ENCODE data around the gene RALGAPB.
"Not testable (repeated sequence)": the region's sequence is repeated elsewhere in the genome, so short reads cannot be mapped to it uniquely, and the experiment has no call there.

The RALGAPB gene

DNA sequence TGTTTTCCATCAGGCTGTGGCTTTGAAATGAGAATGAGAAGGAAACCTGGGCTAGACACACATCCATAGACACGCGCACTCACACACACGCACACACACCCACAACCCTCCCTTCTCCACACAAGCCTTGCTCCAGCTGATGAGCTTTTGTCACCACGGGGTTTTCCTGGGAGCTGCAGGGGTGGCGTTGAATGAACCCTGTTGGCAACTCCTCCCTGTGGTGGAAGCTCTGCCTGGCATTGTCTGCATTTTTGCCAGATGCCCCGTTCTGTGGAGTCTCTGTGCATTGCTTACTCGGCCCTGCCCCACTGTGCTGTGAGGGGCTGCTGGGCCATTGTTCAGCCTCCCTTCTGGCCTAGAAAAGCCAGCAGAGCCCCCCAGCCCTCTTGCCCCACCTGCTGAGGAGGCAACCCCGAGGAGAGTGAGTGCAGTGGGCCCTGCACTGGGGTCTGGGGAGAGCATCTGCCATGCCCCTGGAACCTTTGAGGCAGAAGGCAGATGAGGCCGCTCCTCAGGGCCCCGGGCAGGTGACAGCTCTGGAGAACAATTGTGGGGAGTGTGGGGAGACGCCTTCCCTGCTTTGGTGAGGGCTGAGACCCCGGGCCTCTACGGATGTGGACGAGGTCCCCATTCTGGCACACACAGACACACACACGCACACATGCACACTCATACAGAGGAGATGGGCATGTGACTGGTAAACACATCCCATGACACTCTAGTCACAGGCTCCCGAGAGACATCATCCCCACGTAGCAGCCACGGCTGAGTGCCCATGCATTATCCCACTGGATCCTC, 118.2 kb downstream of the RALGAPB start:
- Histone ChIP-seq H3K27ac (ENCODE audit: low read length) (no peak overlapping the region), H3K9me3 (ENCODE audit: control insufficient read depth in 1 of 2, low read length in 2 of 2) (no peaks in the 10 kb centered on the region), H3K27me3 (ENCODE audit: low read depth, low read length) (peaks cover 5% of the 10 kb centered on the region), H3K4me3 (ENCODE audit: low read depth in 1 of 2, low read length in 2 of 2) (no peak overlapping the region), H3K4me1 (ENCODE audit: control insufficient read depth in 1 of 2, insufficient read depth in 2 of 2, low read length in 2 of 2) (no peaks in the 10 kb centered on the region), H3K36me3 (ENCODE audit: control insufficient read depth in 1 of 2, insufficient read depth in 2 of 2, low read length in 2 of 2) (no peaks in the 10 kb centered on the region)

DNA sequence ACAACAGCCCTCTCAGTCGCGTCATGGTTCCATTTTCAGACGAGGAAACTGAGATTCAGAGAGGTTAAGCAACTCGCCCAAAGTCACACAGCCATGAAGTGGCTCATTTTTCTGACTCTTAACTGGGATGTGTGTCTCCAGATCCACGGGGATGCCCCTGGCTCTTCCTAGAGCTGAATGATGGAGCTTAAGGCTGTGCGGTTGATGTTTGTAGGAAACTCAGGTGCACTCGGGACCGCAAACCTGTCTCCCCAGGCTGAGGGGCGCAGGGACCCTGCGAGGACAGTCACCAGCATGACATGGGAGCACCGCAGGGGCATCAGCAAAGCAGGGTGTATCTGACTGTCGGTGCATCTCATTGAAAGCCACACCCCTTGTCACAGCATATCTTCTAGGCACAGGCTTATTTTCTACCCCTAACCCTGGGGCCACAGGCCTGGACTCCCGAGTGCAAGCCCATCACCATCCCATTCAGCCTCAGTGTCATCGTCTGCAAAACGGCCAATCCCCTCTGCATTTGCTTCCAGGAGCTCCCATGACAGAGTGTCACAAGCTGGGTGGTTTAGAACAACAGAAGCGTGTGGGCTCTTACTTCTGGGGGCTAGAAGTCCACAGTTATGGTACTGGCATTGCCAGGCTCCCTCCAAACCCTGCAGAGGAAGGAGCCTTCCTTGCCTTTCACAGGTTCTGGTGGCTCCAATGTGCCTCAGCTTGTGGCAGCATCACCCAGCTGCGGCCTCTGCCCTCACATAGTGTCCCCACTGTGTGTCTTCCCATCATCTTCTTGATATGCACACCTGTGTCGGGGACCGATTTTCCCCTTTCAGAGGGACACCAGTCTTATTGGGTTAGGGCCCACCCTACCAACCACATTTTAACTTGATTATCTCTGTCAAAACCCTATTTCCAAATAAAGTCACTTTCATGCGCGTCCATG, 119.1 kb downstream of the RALGAPB start:
- H3K4me3 ChIP-seq (ENCODE audit: low read depth in 1 of 2, low read length in 2 of 2): no peak overlapping the region
- no peak overlapping the region for H3K27ac ChIP-seq (ENCODE audit: low read length)
- no peaks in the 10 kb centered on the region for H3K4me1 ChIP-seq (ENCODE audit: control insufficient read depth in 1 of 2, insufficient read depth in 2 of 2, low read length in 2 of 2)
- no peaks in the 10 kb centered on the region for H3K9me3 ChIP-seq (ENCODE audit: control insufficient read depth in 1 of 2, low read length in 2 of 2)
- H3K36me3 ChIP-seq (ENCODE audit: control insufficient read depth in 1 of 2, insufficient read depth in 2 of 2, low read length in 2 of 2): no peaks in the 10 kb centered on the region
- peaks cover 5% of the 10 kb centered on the region for H3K27me3 ChIP-seq (ENCODE audit: low read depth, low read length)

DNA sequence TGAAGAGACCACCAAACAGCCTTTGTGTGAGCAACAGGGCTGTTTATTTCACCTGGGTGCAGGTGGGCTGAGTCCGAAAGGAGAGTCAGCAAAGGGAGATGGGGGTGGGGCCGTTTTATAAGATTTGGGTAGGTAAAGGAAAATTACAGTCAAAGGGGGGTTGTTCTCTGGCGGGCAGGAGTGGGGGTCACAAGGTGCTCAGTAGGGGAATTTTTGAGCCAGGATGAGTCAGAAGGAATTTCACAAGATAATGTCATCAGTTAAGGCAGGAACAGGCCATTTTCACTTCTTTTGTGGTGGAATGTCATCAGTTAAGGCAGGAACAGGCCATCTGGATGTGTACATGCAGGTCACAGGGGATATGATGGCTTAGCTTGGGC, 119.8 kb downstream of the RALGAPB start:
- H3K9me3 ChIP-seq (ENCODE audit: control insufficient read depth in 1 of 2, low read length in 2 of 2); H3K27ac ChIP-seq (ENCODE audit: low read length); H3K27me3 ChIP-seq (ENCODE audit: low read depth, low read length); H3K4me3 ChIP-seq (ENCODE audit: low read depth in 1 of 2, low read length in 2 of 2); H3K36me3 ChIP-seq (ENCODE audit: control insufficient read depth in 1 of 2, insufficient read depth in 2 of 2, low read length in 2 of 2); H3K4me1 ChIP-seq (ENCODE audit: control insufficient read depth in 1 of 2, insufficient read depth in 2 of 2, low read length in 2 of 2): not testable (repeated sequence)

DNA sequence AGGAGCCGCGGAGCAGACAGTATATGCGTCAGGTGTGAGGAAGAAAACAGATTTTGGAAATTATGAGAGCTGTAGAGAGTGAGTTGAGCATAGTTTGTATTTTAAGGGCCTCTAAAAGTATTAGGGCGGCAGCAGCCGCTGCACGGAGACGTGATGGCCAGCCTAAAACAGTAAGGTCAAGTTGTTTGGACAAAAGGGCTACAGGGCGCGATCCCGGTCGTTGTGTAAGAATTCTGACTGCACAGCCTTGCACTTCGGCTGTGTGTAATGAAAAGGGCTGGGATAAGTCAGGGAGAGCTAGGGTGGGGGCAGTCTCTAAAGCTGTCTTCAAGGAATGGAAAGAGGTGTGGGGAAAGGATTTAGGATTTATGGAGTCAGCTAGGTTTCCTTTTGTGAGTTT, 121.6 kb downstream of the RALGAPB start:
- H3K36me3 ChIP-seq (ENCODE audit: control insufficient read depth in 1 of 2, insufficient read depth in 2 of 2, low read length in 2 of 2); H3K27ac ChIP-seq (ENCODE audit: low read length); H3K9me3 ChIP-seq (ENCODE audit: control insufficient read depth in 1 of 2, low read length in 2 of 2); H3K4me1 ChIP-seq (ENCODE audit: control insufficient read depth in 1 of 2, insufficient read depth in 2 of 2, low read length in 2 of 2); H3K27me3 ChIP-seq (ENCODE audit: low read depth, low read length); H3K4me3 ChIP-seq (ENCODE audit: low read depth in 1 of 2, low read length in 2 of 2): not testable (repeated sequence)

- H3K9me3 ChIP-seq (ENCODE audit: control insufficient read depth in 1 of 2, low read length in 2 of 2); H3K4me3 ChIP-seq (ENCODE audit: low read depth in 1 of 2, low read length in 2 of 2); H3K4me1 ChIP-seq (ENCODE audit: control insufficient read depth in 1 of 2, insufficient read depth in 2 of 2, low read length in 2 of 2); H3K36me3 ChIP-seq (ENCODE audit: control insufficient read depth in 1 of 2, insufficient read depth in 2 of 2, low read length in 2 of 2); H3K27ac ChIP-seq (ENCODE audit: low read length): not testable (repeated sequence)
- H3K27me3 ChIP-seq (ENCODE audit: low read depth, low read length): peaks cover 10% of the 10 kb centered on the region
Measured at GRCh38 chr20:38595886-38596285, 123.2 kb downstream of the RALGAPB start.

GRCh38 chr20:38599410-38599882, 126.8 kb downstream of the RALGAPB start:
- Histone ChIP-seq H3K27me3 (ENCODE audit: low read depth, low read length) (peaks cover 23% of the 10 kb centered on the region), H3K4me1 (ENCODE audit: control insufficient read depth in 1 of 2, insufficient read depth in 2 of 2, low read length in 2 of 2) (peaks cover 0 to 6% of the 10 kb centered on the region in 2 donors), H3K4me3 (ENCODE audit: low read depth in 1 of 2, low read length in 2 of 2) (no peak overlapping the region), H3K27ac (ENCODE audit: low read length) (no peak overlapping the region), H3K9me3 (ENCODE audit: control insufficient read depth in 1 of 2, low read length in 2 of 2) (no peaks in the 10 kb centered on the region), H3K36me3 (ENCODE audit: control insufficient read depth in 1 of 2, insufficient read depth in 2 of 2, low read length in 2 of 2) (no peaks in the 10 kb centered on the region)

- H3K27ac ChIP-seq (ENCODE audit: low read length): no peak overlapping the region
- peaks cover 0 to 6% of the 10 kb centered on the region in 2 donors for H3K4me1 ChIP-seq (ENCODE audit: control insufficient read depth in 1 of 2, insufficient read depth in 2 of 2, low read length in 2 of 2)
- H3K9me3 ChIP-seq (ENCODE audit: control insufficient read depth in 1 of 2, low read length in 2 of 2): no peaks in the 10 kb centered on the region
- H3K27me3 ChIP-seq (ENCODE audit: low read depth, low read length): peaks cover 23% of the 10 kb centered on the region
- H3K36me3 ChIP-seq (ENCODE audit: control insufficient read depth in 1 of 2, insufficient read depth in 2 of 2, low read length in 2 of 2): no peaks in the 10 kb centered on the region
- H3K4me3 ChIP-seq (ENCODE audit: low read depth in 1 of 2, low read length in 2 of 2): no peak overlapping the region
Measured at GRCh38 chr20:38600057-38600456, 127.4 kb downstream of the RALGAPB start.

DNA sequence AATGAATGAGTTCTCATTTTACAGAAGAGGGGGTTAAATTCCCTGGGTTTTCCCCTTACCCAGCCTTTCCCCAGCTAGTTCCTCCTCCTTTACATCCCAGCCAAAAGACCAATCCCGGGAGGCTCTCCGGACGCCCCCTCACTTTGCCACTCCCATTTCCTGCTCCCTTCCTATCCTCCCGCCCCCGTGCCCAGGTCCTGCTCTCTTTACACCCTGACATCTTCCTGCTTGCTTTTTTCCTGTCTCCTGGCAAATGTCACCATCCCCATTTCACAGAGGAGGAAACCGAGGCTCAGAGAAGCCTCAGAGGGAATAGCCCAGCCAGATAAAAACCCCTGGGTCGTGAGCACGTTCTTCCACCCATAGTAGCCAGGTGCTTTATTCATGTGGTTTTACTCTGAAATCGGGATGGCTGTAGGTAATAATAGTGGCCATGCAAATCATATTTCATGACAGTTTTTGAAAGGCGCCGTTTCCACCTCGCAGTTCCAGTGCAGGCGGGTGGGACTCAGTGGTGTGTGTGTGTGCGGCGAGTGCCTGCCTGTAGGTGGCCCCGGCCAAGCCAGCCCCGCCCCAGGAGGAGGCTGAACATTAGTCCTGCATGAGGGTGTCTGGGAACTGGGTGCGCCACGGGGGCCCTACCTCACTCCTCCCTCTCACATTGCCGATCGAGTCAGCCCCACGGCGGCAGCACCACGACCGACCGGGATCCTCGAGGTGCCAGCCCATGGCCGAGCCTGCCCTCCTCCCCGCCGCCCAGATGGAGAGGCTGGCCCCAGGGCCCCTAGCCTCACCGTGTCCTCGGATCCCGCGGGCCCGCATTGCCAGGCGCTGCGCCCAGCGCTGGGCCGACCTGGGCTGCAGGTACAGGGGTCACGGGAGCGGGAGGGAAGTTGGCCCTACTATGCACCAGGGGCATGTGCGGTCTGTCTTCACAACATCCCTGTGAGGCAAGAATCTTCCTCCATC, 128.9 kb downstream of the RALGAPB start, which contains the start of gene ARHGAP40:
TSS of gene ARHGAP40 (plus strand) at position 594 of the 969 bp plus-strand sequence.
- Histone ChIP-seq H3K9me3 (ENCODE audit: control insufficient read depth in 1 of 2, low read length in 2 of 2) (no peaks in the 10 kb centered on the region), H3K36me3 (ENCODE audit: control insufficient read depth in 1 of 2, insufficient read depth in 2 of 2, low read length in 2 of 2) (no peaks in the 10 kb centered on the region), H3K27ac (ENCODE audit: low read length) (no peak within 1 kb of the TSS), H3K4me3 (ENCODE audit: low read depth in 1 of 2, low read length in 2 of 2) (no peak within 1 kb of the TSS), H3K27me3 (ENCODE audit: low read depth, low read length) (peaks cover 23% of the 10 kb centered on the region), H3K4me1 (ENCODE audit: control insufficient read depth in 1 of 2, insufficient read depth in 2 of 2, low read length in 2 of 2) (peaks cover 0 to 6% of the 10 kb centered on the region in 2 donors)

GRCh38 chr20:38602185-38602581, 129.5 kb downstream of the RALGAPB start:
- peaks cover 23% of the 10 kb centered on the region for H3K27me3 ChIP-seq (ENCODE audit: low read depth, low read length)
- no peak overlapping the region for H3K27ac ChIP-seq (ENCODE audit: low read length)
- H3K4me1 ChIP-seq (ENCODE audit: control insufficient read depth in 1 of 2, insufficient read depth in 2 of 2, low read length in 2 of 2): peaks cover 0 to 6% of the 10 kb centered on the region in 2 donors
- no peaks in the 10 kb centered on the region for H3K9me3 ChIP-seq (ENCODE audit: control insufficient read depth in 1 of 2, low read length in 2 of 2)
- H3K4me3 ChIP-seq (ENCODE audit: low read depth in 1 of 2, low read length in 2 of 2): no peak overlapping the region
- H3K36me3 ChIP-seq (ENCODE audit: control insufficient read depth in 1 of 2, insufficient read depth in 2 of 2, low read length in 2 of 2): no peaks in the 10 kb centered on the region

- no peak overlapping the region for H3K4me3 ChIP-seq (ENCODE audit: low read depth in 1 of 2, low read length in 2 of 2)
- peaks cover 23% of the 10 kb centered on the region for H3K27me3 ChIP-seq (ENCODE audit: low read depth, low read length)
- peaks cover 0 to 6% of the 10 kb centered on the region in 2 donors for H3K4me1 ChIP-seq (ENCODE audit: control insufficient read depth in 1 of 2, insufficient read depth in 2 of 2, low read length in 2 of 2)
- H3K9me3 ChIP-seq (ENCODE audit: control insufficient read depth in 1 of 2, low read length in 2 of 2): no peaks in the 10 kb centered on the region
- H3K36me3 ChIP-seq (ENCODE audit: control insufficient read depth in 1 of 2, insufficient read depth in 2 of 2, low read length in 2 of 2): no peaks in the 10 kb centered on the region
- no peak overlapping the region for H3K27ac ChIP-seq (ENCODE audit: low read length)
Measured at GRCh38 chr20:38603286-38603685, 130.6 kb downstream of the RALGAPB start.
